ENCODE results near the gene DTD2. TPM values are rescaled to one million over a fixed set of nuclear protein-coding genes. Genes with fewer than 3 reads are reported as not detected.

DTD2 gene
- total and polyA plus RNA-seq, 2 experiments from 2014 or later, result 13.4 to 54.4 TPM

GRCh38 chr14:31400031-31400638 is 57.2 kb downstream of the DTD2 start:
- no peaks in the 10 kb centered on the region for H3K9me3 ChIP-seq (ENCODE audit: low read depth)
- 86% methylated on average over 5 of the region's 5 CpGs for WGBS, 2 experiments (ENCODE audit: low coverage in 1 of 2, low lambda C conversion rate in 2 of 2, missing lambda C conversion rate in 2 of 2)

More at GRCh38 chr14:31400031-31400638, 57.2 kb downstream of the DTD2 start:
- H3K27me3 ChIP-seq (replicated peaks; ENCODE audit: insufficient read depth), result no peaks in the 10 kb centered on the region
- peaks cover 64% of the 10 kb centered on the region for H3K36me3 ChIP-seq (ENCODE audit: low read depth)
- H3K9me2 ChIP-seq (ENCODE audit: insufficient read depth), result no peaks in the 10 kb centered on the region
- no peak overlapping the region for H3K27ac ChIP-seq
- H3K9ac ChIP-seq, result no peak overlapping the region
- TF ChIP-seq EZH2phosphoT487 (IDR thresholded peaks at IDR 0.05; ENCODE audit: insufficient read depth, low read depth) (no peak), EZH2 (IDR thresholded peaks at IDR 0.05; ENCODE audit: insufficient read depth, poor library complexity, severe bottlenecking) (no peak)
- H3F3A ChIP-seq (ENCODE audit: insufficient read depth), result no peaks in the 10 kb centered on the region
- H2AFZ ChIP-seq, result no peak overlapping the region
- peaks cover 43% of the 10 kb centered on the region for H3K79me2 ChIP-seq (ENCODE audit: insufficient read depth)
- DNase-seq, result no peak
- no peak overlapping the region for H3K4me3 ChIP-seq
- peaks cover 6% of the 10 kb centered on the region; the same call in 1 of the 2 replicates for H4K20me1 ChIP-seq (ENCODE audit: insufficient read depth)
- no peak overlapping the region for H3K4me2 ChIP-seq (ENCODE audit: unreplicated experiment)
- in situ Hi-C loops (cut with MboI), result no loop called here
- H3K4me1 ChIP-seq (ENCODE audit: insufficient read depth), result 0 out of 2 replicates have a peak, but pooled peaks cover 6% of the 10 kb centered on the region

Other genes with a start within 250 kb of the DTD2 start
- 110 and 145 TPM in 2 replicates for gene HECTD1, start 249.7 kb downstream of the DTD2 start, total RNA-seq (2014; rRNA removed; shearing (Covaris generic))
- 39.0 and 44.5 TPM in 2 replicates for gene HECTD1, start 249.7 kb downstream of the DTD2 start, polyA plus RNA-seq (2016; fragmentation: Nextera tagmentation; extraction: Ambion mirVana)
- 70.3 and 89.2 TPM in 2 replicates for gene HEATR5A, start 37.0 kb downstream of the DTD2 start, total RNA-seq (2014; rRNA removed; shearing (Covaris generic))
- 44.4 and 49.1 TPM in 2 replicates for gene HEATR5A, start 37.0 kb downstream of the DTD2 start, polyA plus RNA-seq (2016; fragmentation: Nextera tagmentation; extraction: Ambion mirVana)
- not detected in 2 replicates for gene GPR33, start 30.5 kb upstream of the DTD2 start, total RNA-seq (2014; rRNA removed; shearing (Covaris generic))
- not detected in 2 replicates for gene GPR33, start 30.5 kb upstream of the DTD2 start, polyA plus RNA-seq (2016; fragmentation: Nextera tagmentation; extraction: Ambion mirVana)
- 10.0 and 11.5 TPM in 2 replicates for gene NUBPL, start 103.9 kb upstream of the DTD2 start, total RNA-seq (2014; rRNA removed; shearing (Covaris generic))
- gene NUBPL, start 103.9 kb upstream of the DTD2 start, polyA plus RNA-seq (2016; fragmentation: Nextera tagmentation; extraction: Ambion mirVana), result 9.0 and 9.8 TPM in 2 replicates

All from GM23248 (cell line).